Measurements from ENCODE around the gene TBC1D5. TPM values are rescaled to one million over a fixed set of nuclear protein-coding genes. Genes with fewer than 3 reads are reported as not detected.
A peak's percentile ranks its signal among the peaks of the same experiment; 100 is the strongest.
"Not testable (repeated sequence)": the region's sequence is repeated elsewhere in the genome, so short reads cannot be mapped to it uniquely, and the experiment has no call there.

TBC1D5 gene
- total RNA-seq, 1 donor from 2014 or later = 52.8 TPM

- DNase-seq (ENCODE audit: low read depth in 2 of 2) = no peak
Measured at GRCh38 chr3:17717411-17717810, 25.0 kb downstream of the TBC1D5 start.

- no peak for DNase-seq (ENCODE audit: low read depth in 2 of 2)
Measured at GRCh38 chr3:17714473-17714872, 28.0 kb downstream of the TBC1D5 start.

DNA sequence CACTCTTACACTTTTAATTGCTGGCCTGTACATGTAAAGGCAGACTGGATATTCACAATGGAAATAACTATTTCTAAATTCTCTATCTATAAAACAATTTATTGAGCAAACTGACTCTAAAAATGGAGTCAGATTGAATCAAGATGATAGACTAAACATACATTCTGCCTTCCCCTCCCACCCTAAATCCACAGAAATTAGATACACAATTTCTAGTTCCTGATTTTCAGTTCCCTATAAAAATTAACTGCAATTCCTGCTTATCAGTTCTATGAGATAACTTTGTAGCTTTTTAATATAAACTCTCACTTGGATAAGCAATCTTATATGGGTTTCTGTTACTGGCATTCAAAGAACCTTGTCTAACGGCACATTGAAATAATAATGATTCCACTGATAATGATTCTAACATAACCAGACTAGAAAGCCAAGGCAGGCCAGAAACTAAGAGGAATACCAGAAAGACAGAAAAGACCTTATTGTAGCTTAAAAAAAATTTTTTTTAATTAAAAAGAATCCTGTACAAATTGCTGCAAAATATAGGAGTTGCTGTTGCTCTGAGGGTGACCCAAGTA lies 33.1 kb downstream of the TBC1D5 start:
- no peak for DNase-seq (ENCODE audit: low read depth in 2 of 2)

GRCh38 chr3:17707813-17708543 lies 34.5 kb downstream of the TBC1D5 start:
- peak in 1 of 2 donors; percentile 2 for DNase-seq (ENCODE audit: low read depth in 2 of 2)

DNA sequence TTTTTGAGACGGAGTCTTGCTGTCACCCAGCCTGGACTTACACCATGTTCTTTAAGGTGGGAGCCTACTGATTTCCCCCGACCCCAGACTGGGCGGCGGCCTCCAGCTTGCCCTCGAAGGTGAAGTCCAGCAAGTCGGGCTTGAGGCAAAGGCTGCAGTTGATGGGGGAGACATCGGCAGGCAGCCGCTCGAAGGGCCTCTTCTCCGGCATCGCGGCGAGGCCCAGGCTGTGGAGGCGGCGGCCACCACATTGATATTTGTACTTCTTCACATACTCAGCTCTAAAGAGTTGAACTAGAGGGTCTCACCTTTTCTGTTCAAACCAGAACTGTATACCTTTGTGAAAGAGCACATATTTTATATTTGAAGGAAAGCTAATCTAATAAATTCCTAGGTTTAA lies 36.4 kb downstream of the TBC1D5 start:
- DNase-seq (ENCODE audit: low read depth in 2 of 2) = not testable (repeated sequence)

GRCh38 chr3:17699815-17700214 lies 42.6 kb downstream of the TBC1D5 start:
- not testable (repeated sequence) for DNase-seq (ENCODE audit: low read depth in 2 of 2)

- not testable (repeated sequence) for DNase-seq (ENCODE audit: low read depth in 2 of 2)
Measured at GRCh38 chr3:17695665-17696064, 46.8 kb downstream of the TBC1D5 start.

DNA sequence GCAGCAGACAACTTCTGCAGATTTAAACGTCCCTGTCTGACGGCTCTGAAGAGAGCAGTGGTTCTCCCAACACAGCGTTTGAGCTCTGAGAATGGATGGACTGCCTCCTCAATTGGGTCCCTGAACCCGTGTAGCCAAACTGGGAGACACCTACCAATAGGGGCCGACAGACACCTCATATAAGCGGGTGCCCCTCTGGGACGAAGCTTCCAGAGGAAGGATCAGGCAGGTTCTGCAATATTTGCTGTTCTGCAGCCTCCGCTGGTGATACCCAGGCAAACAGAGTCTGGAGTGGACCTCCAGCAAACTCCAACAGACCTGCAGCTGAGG lies 48.8 kb downstream of the TBC1D5 start:
- DNase-seq (ENCODE audit: low read depth in 2 of 2) = not testable (repeated sequence)

GRCh38 chr3:17692846-17693669 lies 49.4 kb downstream of the TBC1D5 start:
- not testable (repeated sequence) for DNase-seq (ENCODE audit: low read depth in 2 of 2)

DNA sequence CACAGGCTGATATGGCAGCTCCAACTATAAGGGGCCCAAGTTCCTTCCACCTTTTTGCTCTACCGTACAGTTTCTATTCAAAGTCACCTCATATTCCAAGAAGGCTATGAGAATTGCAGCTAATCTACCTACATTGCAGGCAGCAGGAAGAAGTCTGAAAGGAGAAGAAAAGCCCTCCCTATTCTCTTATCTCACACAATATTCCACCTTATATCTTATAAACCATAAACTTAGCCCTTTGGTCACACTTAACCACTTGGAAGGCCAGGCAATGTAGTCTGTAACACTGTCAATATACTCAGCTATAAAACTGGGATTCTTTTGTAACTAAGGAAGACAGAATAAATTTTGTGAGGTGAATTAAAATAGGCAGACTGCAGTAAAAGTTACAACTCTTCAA lies 54.9 kb downstream of the TBC1D5 start:
- no peak for DNase-seq (ENCODE audit: low read depth in 2 of 2)

- DNase-seq (ENCODE audit: low read depth in 2 of 2) = no peak
Measured at GRCh38 chr3:17686613-17687012, 55.8 kb downstream of the TBC1D5 start.

DNA sequence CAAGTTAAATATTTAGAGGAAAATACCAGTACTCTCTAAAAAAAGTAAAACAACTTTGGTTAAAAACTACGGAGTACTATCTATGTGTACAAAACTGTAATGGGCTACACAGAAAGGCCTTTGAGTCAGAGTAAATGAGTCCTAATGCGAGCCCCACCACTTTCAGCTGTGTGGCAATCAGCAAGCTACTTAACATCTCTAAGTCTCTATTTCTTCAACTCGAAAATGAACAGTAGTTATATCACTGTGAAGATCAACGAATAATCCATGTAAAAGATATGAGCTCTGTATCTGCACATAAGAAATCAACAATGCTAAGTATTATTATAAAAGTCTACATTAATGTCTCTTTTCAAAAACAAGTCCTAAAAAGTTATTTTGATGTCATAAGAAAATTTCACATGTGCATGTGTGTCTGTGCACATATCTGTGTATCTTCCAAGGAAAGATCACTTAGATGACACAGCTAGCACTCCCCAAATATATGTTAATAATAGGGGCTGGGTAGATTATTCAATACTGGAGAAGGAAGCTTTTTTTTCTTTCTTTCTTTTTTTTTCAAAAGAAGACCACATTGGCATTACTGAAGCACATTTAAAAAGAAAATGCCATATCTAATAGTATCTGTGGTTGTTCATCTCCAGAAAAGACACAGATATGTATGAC lies 58.8 kb downstream of the TBC1D5 start:
- no peak for DNase-seq (ENCODE audit: low read depth in 2 of 2)

DNA sequence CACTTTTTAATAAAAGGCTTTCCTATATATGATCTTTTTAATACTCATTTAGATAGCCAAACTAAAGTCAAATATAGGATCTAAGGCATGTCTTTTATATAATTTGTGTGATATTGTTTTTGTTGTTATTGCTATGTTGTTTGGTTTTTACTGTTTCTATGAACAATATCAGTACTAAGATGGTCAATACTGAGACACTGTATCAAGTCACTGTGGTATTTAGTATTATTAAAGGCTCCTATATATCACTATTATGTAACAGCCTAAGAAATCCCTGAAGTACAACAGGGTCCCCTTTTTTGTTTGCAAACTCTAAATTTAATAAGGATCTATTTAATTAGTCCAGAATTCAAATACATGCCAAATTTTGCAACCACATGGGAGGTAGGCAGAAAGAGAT lies 61.9 kb downstream of the TBC1D5 start:
- no peak for DNase-seq (ENCODE audit: low read depth in 2 of 2)

- DNase-seq (ENCODE audit: low read depth in 2 of 2) = peak in 1 of 2 donors; percentile 3
Measured at GRCh38 chr3:17678116-17678741, 64.2 kb downstream of the TBC1D5 start.

DNA sequence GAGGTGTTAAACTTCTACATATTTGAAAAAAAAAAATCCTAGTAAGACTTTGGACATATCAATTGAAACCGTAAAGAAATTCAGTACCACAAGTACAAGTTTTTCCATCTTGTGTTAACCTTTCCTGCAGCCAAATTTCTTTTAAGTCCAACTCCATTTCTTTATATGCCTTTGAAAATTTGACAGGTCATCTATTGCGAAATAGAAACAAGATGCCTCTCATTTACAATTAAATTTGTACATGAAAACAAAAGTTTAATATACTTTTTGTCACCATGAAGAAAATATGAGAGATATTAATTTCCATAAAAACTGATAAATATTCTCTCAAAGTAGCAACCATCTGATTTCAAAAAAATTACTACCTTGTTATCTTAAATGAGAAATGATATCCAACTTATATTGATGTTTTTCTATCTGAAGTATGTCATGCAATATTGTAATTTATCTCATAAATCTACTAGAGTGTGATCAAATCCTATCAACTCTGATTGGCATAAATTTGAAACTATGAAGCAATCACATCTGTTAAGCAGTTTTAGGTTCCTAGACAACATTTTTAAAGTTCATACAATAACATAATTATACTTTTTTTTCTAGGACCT lies 68.2 kb downstream of the TBC1D5 start:
- DNase-seq (ENCODE audit: low read depth in 2 of 2) = no peak

DNA sequence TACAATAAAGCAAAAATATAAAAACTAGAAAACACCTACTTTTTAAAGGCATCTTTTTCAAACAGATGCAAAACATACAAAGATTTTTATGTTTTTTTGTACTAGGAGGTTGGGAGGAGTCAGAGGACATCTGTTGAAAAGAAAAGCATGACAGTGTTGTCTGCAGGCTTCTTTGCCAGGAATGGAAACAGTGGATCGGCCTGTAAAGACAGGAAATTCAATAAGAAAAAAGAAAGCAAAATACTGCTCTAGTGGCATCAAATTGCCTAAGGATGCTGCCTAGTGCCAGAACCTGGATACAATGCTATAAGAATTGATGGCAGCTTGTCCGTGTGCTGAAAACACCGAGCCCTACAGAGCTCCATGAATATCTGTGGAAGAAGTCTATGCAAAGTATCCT lies 69.9 kb downstream of the TBC1D5 start:
- peak in 1 of 2 donors; percentile 16 for DNase-seq (ENCODE audit: low read depth in 2 of 2)

DNA sequence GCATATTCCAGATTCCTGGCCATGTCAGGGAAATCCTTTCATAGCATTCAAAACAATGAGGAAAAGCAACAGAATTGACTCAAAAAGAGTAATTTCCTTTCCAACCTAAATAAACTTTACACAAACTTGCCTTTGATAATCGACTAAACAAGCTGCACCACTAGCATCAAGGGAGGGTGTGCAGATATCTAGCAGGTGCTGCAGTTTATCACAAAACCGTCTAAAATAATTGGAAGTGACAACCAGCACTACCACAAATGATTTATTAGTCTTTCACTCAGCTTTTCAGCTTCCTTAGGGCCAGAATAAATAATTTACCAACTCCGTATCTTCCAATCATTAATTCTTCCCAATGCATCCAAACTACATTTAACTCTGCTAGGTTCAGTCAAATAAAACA lies 71.7 kb downstream of the TBC1D5 start:
- DNase-seq (ENCODE audit: low read depth in 2 of 2) = peak in 1 of 2 donors; percentile 15

- no peak for DNase-seq (ENCODE audit: low read depth in 2 of 2)
Measured at GRCh38 chr3:17664923-17665322, 77.5 kb downstream of the TBC1D5 start.

- DNase-seq (ENCODE audit: low read depth in 2 of 2) = no peak
Measured at GRCh38 chr3:17656264-17656663, 86.2 kb downstream of the TBC1D5 start.

DNA sequence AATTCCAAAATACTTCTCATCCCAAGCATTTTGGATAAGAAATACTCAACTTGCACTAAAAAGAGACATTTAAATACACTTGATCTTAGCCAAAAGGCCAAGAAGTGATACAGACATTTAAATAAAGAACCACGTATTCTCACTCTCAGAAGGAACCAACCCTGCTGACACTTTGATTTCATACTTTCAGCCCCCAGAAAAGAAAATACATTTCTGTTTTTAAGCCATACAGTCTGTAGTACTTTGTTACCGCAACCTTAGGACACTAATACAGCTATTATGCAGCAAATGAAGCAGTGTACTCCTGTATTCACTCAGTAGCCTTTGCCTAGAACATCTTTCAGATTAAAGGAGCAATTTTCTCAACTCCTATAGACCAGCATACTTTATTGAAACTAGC lies 86.7 kb downstream of the TBC1D5 start:
- no peak for DNase-seq (ENCODE audit: low read depth in 2 of 2)

- DNase-seq (ENCODE audit: low read depth in 2 of 2) = not testable (repeated sequence)
Measured at GRCh38 chr3:17649748-17650147, 92.7 kb downstream of the TBC1D5 start.

Measured in dermis microvascular lymphatic vessel endothelial cell (primary cell).